NT2/D1 (cell line): Measurements from ENCODE around the gene SPIB.

Experiments used
- DNase-seq: peaks from one replicate; pipeline ENCODE4 v3.0.0-alpha.2; 2011; ENCODE audit warnings: low read depth, low spot score
- H3K27me3 ChIP-seq: 2 replicates; pipeline ENCODE4 v1.6.0; 2011; ENCODE audit warnings: mild to moderate bottlenecking; ENCODE audit not compliant: insufficient read length, insufficient read depth
- H3K36me3 ChIP-seq: 2 replicates; pipeline ENCODE4 v1.6.1; 2011; ENCODE audit warnings: mild to moderate bottlenecking, low read length, mixed read lengths; ENCODE audit not compliant: insufficient read depth, insufficient read length
- H3K4me1 ChIP-seq: 2 replicates; pipeline ENCODE4 v1.5.1; 2011; ENCODE audit not compliant: insufficient read depth, insufficient read length
- H3K4me3 ChIP-seq: 2 replicates; pipeline ENCODE4 v1.5.1; 2011; ENCODE audit warnings: low read depth; ENCODE audit not compliant: insufficient read length
- H3K9ac ChIP-seq: 2 replicates; pipeline ENCODE4 v1.6.0; 2011; ENCODE audit warnings: low read depth; ENCODE audit not compliant: insufficient read length
- H3K9me3 ChIP-seq: 2 replicates; pipeline ENCODE4 v1.5.1; 2011; ENCODE audit warnings: mild to moderate bottlenecking, low read length; ENCODE audit not compliant: insufficient read depth
- SUZ12 ChIP-seq: IDR thresholded peaks from 2 replicates; pipeline ENCODE4 v1.6.1; 2011; ENCODE audit not compliant: insufficient read length, insufficient read depth; ENCODE audit errors: extremely low read depth
- YY1 ChIP-seq: IDR thresholded peaks from 2 replicates; pipeline ENCODE4 v1.6.1; 2011; ENCODE audit not compliant: insufficient read length, insufficient read depth
- ZNF274 ChIP-seq: IDR thresholded peaks from 2 replicates; pipeline ENCODE4 v1.6.1; 2011; ENCODE audit warnings: mild to moderate bottlenecking, low read depth, low read length

Gene SPIB

DNA sequence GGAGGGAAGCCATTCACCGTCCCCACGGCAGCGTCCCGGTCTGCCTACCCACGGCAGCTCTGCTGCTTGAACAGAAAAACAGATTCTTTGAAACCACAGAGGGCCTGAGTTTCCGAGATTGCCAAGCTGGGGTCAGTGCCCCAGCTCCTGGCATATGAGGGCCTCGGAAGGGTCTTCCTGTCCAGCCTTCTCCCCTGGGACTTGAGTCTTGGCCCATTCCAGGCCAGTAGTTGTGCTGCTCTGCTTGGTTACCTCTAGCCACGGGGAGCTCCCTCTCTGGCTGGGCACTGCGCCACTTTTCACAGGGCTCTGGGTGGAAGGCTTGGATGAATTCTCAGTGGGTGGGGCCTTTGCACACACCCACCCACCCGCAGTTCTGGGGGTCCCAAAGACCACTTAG, 8.6 kb upstream of the SPIB start:
- H3K27me3 ChIP-seq = no peaks in the 10 kb centered on the region
- no peak for TF ChIP-seq ZNF274
- no peak for TF ChIP-seq YY1
- TF ChIP-seq SUZ12 = no peak
- no peak for DNase-seq
- peaks cover 73% of the 10 kb centered on the region for H3K36me3 ChIP-seq
- H3K9ac ChIP-seq = no peak overlapping the region
- peaks cover under 1% of the 10 kb centered on the region for H3K4me1 ChIP-seq
- H3K4me3 ChIP-seq = no peak overlapping the region
- no peaks in the 10 kb centered on the region for H3K9me3 ChIP-seq

DNA sequence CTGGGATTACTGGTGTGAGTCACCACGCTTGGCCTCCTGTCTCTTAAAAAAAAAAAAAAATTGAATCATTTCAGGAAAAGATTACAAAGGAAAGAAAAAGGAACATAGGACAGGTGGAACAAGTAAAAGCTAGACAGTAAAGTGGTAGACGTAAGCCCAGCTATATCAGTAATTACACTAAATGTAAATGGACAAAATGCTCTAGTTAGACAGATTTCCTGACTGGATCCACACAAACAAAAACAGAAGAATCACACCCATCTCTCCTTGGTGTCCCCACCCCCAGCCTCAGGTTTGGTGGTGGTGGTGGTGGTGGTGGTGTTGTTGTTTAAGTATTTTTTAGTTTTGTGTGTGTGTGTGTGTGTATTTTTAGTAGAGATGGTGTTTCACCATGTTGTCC, 6.3 kb upstream of the SPIB start:
- TF ChIP-seq ZNF274 = no peak
- TF ChIP-seq YY1 = no peak
- no peak for TF ChIP-seq SUZ12
- H3K27me3 ChIP-seq = no peaks in the 10 kb centered on the region
- DNase-seq = no peak
- no peak overlapping the region for H3K4me3 ChIP-seq
- no peaks in the 10 kb centered on the region for H3K9me3 ChIP-seq
- H3K9ac ChIP-seq = no peak overlapping the region
- H3K36me3 ChIP-seq = peaks cover 68% of the 10 kb centered on the region
- peaks cover 3% of the 10 kb centered on the region for H3K4me1 ChIP-seq

GRCh38 chr19:50413096-50413495, 5.6 kb upstream of the SPIB start:
- Histone ChIP-seq H3K36me3 (peaks cover 68% of the 10 kb centered on the region), H3K4me3 (no peak overlapping the region), H3K4me1 (peaks cover 3% of the 10 kb centered on the region), H3K9me3 (no peaks in the 10 kb centered on the region), H3K9ac (no peak overlapping the region), H3K27me3 (no peaks in the 10 kb centered on the region)
- no peak for DNase-seq
- no peak for TF ChIP-seq ZNF274
- TF ChIP-seq SUZ12 = no peak
- TF ChIP-seq YY1 = no peak

GRCh38 chr19:50413531-50413930, 5.2 kb upstream of the SPIB start:
- Histone ChIP-seq H3K9me3 (no peaks in the 10 kb centered on the region), H3K27me3 (no peaks in the 10 kb centered on the region), H3K4me3 (no peak overlapping the region), H3K4me1 (peaks cover 3% of the 10 kb centered on the region), H3K36me3 (peaks cover 68% of the 10 kb centered on the region), H3K9ac (peak overlapping the region; percentile 21)
- DNase-seq = no peak
- no peak for TF ChIP-seq YY1
- TF ChIP-seq SUZ12 = no peak
- no peak for TF ChIP-seq ZNF274

DNA sequence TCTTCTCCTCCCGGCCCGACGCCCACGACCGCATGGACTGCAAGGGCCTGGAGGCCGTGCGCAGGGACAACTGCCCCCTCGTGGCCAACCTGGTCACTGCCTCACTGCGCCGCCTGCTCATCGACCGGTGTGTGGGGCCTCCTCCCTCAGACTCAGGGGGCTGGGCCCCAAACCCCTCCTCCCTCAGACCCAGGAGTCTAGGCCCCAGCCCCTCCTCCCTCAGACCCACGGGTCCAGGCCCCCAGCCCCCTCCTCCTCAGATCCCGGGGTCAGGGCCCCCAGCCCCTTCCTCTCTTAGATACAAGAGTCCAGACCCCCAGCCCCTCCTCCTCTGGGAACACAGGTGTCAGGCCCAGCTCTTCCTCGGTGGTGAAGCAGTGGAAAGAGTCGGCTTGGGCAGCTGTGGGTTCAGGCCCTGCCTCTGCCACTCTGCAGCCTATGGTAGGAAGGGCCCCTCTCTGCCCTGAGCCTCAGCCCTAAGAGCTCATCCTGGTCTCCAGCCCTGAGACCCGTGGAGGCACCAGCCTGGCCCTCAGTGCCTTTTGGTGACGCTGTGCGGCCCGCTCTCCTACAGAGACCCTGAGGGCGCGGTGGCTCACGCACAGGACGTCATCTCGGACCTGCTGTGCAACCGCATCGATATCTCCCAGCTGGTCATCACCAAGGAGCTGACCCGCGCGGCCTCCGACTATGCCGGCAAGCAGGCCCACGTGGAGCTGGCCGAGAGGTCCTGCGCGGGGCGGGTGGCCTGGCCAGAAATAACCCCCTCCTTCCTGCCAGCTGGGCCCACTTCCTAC, 3.7 kb upstream of the SPIB start:
- H3K4me1 ChIP-seq = peaks cover 6% of the 10 kb centered on the region
- peak; percentile 30 for DNase-seq
- no peak overlapping the region for H3K4me3 ChIP-seq
- no peak for TF ChIP-seq YY1
- no peak for TF ChIP-seq SUZ12
- TF ChIP-seq ZNF274 = no peak
- H3K9me3 ChIP-seq = no peaks in the 10 kb centered on the region
- H3K9ac ChIP-seq = no peak overlapping the region
- no peaks in the 10 kb centered on the region for H3K27me3 ChIP-seq
- peaks cover 52% of the 10 kb centered on the region for H3K36me3 ChIP-seq

DNA sequence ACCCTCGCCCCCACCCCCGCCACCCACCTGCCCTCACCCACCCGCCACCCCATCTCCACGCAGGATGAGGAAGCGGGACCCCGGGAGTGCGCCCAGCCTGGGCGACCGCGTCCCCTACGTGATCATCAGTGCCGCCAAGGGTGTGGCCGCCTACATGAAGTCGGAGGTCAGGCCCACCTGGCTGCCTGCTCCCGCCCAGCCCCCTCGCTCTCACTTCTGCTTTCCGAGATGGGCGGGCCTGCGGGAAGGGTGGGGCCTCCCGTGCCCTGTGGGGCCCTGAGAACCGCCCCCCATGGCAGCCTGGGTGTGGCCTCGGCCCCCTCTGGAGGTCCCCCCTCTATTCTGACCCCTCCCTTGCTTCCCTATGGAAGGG, 3.1 kb upstream of the SPIB start:
- Histone ChIP-seq H3K9me3 (no peaks in the 10 kb centered on the region), H3K27me3 (no peaks in the 10 kb centered on the region), H3K36me3 (peaks cover 47% of the 10 kb centered on the region), H3K9ac (no peak overlapping the region), H3K4me1 (peaks cover 6% of the 10 kb centered on the region), H3K4me3 (no peak overlapping the region)
- no peak for DNase-seq
- TF ChIP-seq ZNF274 (no peak), YY1 (no peak), SUZ12 (no peak)

DNA sequence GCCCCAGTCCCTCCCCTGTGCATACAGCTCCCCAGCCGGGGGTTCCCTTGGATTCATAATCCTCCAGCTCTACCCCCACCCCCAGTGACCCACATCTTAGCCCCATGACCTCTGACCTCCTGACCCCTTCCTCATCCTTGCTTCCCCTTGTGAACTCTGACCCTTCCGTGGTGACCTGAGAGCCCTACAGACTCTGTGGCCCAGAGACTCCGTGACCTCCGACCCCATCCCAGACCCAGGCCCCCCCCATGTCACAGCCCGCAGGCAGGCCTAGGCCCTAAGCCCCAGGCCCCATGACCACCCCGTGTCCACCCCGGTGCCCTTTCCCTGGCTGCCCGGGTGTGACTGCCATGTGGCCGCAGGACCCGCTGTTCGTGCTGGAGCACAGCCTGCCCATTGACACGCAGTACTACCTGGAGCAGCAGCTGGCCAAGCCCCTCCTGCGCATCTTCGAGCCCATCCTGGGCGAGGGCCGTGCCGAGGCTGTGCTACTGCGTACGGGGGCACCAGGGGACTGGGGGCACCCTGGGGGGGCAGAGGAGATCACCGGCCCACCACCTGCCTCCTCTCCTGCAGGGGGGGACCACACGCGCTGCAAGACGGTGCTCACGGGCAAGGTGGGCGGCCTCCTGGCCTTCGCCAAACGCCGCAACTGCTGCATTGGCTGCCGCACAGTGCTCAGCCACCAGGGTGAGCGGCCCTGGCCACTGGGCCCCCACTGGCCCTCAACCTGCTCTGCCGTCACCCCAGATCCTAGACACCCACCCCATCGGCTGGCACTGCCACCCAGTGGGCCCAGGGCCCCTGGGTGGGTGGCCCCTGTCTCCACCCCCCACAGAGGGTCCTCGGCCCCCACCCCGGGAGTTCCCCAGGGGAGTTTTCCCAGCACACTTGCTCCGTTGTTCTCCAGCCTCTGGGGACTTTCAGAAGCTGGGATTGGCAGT, 2.4 kb upstream of the SPIB start:
- H3K36me3 ChIP-seq = peaks cover 40% of the 10 kb centered on the region
- no peak for DNase-seq
- no peaks in the 10 kb centered on the region for H3K9me3 ChIP-seq
- no peak overlapping the region for H3K9ac ChIP-seq
- no peak overlapping the region for H3K4me3 ChIP-seq
- no peak for TF ChIP-seq YY1
- TF ChIP-seq SUZ12 = no peak
- no peak for TF ChIP-seq ZNF274
- peaks cover 6% of the 10 kb centered on the region for H3K4me1 ChIP-seq
- no peaks in the 10 kb centered on the region for H3K27me3 ChIP-seq
